NCI-H2171 (cell line): Measurements from ENCODE around the gene TCF7L1.
"Not testable (repeated sequence)": the region's sequence is repeated elsewhere in the genome, so short reads cannot be mapped to it uniquely, and the experiment has no call there.

Experiments
- DNase-seq: peaks from one replicate; lab custom pipeline; 2025; lab: John Stamatoyannopoulos, UW

Gene TCF7L1

DNA sequence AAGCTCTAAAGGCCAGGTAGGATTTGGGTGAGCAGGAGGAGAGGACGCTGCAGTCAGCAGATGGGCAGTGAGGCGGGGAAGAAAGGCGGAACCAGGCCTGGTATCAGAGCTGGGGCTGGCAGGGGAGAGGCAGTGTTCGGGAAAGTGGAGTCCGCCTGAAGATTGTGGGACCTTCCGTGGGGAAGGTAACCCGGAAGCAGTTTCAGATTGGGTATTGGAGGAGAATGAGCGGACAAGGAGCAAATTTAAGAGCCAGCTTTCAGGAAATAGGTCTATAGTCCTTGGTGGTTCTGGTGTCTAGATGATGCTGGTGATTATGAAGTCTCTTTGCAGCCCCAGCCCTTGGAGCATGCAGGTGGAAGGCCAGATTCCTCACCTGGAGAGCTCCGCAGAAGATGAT lies 51.0 kb downstream of the TCF7L1 start:
- DNase-seq: no peak

DNA sequence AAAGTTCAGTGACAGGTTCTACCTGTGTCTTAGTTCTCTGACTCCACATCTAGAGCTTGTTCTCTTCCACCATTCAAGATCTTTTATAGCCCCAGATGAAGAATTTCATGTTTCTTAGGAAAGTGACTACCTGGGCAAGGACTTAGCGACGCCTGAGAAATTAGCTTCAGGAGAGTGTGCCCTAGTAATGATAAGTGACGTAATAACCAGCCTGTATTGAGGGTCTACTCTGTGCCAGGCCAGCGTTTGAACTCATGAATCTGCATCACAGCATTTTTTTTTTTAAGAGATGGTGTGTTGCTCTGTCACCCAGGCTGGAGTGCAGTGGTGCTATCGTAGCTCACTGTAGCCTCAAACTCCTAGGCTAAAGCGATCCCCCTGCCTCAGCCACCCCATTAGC lies 51.8 kb downstream of the TCF7L1 start:
- no peak for DNase-seq

DNA sequence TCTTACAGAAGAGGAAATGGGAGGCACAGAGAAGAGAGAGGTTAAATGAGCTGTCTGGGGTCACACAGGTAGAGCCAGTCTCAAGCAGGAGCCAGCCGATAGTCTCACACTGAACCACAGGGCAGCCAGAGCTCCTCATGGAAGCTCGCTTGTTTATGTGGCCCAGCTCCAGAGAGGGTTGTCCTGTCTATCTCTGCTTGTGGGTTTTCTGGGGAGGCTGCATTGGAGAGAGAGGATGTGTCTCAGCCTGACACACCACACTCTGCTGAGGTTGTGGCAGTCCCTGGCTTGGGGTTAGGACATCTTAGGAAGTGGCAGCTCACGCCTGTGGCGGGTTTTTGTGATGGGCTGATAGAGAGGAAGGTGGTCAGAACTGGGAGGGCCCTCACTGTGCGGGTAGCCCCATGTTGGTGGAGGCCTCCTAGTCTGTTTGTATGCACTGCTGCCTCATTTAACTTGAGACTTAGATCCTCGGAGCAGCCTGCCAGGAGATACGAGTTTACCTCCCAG lies 52.3 kb downstream of the TCF7L1 start:
- no peak for DNase-seq

DNA sequence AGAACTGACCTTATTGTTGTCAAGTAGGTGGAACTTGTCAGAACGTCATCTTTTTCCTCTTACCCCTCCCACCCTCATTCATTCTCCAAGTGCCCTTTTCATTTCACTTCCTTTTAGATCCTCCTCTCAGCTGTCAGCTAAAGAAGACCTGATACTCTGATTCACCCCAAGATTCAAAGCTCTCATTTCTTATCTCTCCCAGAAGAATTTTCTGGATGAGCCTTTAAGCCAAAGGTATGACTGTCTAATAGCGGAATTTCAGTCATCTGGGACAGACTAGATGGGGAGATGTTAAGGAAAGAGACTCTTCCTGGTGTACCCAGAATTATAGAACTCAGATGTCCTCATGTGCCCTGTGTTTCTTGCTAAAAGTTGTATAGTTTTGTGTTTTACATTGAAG lies 53.9 kb downstream of the TCF7L1 start:
- no peak for DNase-seq

DNA sequence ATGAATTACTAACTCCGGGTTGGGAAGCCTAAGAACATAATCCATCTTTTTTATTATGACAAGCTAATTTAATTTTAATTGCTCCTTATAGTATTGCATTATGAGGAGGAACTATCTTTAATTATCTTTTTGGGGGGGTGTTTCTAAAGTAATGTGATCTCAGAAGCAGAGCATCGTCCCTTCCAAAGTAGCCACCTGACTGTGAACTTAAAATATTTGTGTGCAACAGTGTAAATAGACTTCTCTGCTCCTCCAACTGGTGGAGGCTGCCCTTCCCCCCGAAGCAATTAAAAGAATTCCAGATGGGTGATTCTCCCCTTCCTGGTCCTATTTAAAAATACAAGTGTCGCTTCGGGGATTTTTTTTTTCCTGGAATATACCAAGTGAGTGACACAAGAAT lies 55.7 kb downstream of the TCF7L1 start:
- DNase-seq: no peak

DNA sequence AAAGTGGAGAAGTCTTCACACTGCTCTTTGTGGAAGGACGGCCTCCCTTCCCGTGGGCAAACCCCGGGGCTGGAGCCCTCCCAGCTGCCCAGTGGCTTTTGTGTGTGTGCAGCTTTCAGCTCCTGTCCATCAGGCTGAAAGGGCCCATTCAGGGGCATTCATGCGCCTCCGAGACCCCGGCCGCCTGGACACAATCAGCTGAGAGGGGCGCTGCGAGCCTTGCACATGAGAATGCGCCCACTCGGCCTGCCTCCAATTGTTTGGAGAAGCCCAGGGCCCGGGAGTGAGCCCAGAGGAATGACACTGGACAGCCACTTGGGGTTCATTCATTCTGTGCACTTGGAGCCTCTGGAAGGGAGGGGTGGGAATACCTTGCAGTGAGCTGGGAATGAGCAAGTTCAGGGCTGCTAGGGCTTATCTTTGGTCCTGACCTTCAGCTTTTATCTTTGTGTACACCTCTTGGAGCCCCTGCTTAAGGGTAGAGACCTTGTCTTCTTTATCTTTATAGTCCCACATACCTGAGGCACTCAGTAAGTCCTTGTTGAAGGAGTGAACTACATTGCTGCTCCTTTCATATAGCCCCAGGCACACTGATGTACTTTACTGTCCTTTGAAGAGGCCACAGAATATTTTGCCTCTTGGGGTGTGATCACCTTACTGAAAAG lies 56.5 kb downstream of the TCF7L1 start:
- no peak for DNase-seq

DNA sequence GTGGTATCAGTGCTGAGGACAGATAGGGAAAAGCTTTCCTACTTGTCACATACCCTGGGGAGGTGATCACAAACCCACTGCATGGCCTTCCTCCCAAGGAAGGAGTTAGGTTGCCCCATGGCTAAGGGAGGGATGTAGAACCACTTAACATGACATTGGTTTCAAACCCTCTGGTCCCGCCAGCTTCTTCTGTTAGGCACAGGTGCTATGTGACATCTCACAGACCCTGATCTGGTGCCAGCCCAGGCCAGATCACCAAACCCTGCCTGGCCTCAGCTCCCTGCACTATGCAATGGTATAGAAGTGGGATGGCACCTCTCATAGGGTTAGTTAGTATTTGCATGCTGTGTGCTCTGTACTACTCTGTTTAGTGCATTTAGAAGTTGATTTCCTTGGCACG lies 58.0 kb downstream of the TCF7L1 start:
- no peak for DNase-seq

DNA sequence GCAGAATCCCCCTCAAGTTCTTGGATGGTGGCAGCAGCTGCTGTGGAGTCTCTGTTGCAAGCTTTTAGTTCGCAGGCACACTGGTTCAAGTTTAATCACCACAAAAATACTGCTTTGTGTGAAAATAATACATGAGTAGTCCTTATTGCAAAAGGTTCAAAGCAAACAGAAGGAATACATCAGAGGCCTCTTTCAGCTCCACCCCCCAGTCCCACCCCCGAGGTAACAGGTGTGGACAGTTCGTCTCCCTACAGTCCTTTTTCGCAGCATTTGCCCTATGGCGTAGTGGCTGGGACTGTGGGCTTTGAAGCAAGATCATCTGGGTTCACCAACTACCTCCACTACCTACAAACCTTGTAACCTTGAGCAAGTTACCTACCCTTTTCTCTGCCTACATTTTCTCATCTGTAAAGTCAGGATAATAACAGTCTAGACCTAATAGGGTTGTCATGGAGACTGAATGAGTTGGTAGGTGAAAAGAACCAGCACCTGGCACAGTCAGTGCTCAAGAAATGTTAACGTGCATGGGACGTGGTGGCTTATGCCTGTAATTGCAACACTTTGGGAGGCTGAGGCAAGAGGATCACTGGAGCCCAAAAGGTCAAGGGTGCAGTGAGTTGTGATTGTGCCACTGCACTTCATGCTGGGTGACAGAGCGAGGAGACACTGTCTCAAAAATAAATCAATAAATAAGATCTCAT lies 61.7 kb downstream of the TCF7L1 start:
- DNase-seq: no peak

DNA sequence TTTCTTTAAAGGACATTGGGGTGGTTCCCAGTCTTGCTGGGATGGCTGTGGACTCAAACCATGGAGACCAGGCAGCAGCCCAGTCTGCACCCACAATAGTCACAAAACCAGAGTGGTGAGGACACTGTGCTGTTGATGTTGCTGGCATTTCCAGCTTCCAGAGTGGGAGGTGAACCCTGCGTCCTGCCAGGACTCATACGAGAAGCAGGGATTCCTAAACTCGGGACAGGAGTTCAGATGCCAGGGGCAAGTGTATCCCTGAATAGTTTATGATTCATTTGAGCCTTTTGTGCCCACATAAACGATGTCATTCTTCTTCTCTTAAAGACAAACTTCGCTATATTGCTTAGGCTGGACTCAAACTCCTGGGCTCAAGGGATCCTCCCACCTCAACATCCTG lies 62.8 kb downstream of the TCF7L1 start:
- DNase-seq: no peak

DNA sequence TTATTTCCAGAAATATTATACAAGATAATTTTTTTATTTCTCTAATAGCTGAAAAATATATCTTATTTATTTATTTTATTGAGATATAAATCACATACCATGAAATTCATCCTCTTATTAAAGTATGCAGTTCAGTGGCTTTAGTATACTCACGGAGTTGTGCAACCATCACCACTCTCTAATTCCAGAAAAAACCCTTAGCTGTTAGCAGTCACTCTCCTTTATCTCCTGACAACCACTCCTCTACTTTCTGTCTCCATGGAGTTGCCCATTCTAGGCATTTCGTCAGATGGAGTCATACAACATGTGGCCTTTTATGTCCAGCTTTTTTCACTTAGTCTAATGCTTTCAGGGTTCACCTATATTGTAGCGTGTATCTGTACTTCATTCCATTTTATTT lies 66.5 kb downstream of the TCF7L1 start:
- DNase-seq: no peak

DNA sequence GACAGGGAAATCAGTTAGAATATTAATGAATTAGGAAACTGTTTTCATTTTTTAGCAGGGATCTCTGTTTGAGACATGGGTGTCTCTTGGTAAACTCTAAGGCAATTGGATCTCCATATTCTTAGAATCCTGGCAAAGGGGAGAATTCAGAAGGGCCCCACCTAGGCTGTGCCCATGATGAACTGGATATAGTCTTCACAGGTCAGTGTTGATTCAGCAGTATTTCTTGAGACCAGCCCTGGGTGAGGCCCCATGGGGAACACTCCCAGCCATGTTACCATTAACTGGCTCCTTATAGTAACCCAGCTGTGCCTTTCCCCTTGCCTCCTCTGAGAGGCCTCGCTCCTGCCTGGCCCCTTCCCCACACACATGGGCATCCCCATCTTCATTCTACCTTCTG lies 76.7 kb downstream of the TCF7L1 start:
- DNase-seq: no peak

DNA sequence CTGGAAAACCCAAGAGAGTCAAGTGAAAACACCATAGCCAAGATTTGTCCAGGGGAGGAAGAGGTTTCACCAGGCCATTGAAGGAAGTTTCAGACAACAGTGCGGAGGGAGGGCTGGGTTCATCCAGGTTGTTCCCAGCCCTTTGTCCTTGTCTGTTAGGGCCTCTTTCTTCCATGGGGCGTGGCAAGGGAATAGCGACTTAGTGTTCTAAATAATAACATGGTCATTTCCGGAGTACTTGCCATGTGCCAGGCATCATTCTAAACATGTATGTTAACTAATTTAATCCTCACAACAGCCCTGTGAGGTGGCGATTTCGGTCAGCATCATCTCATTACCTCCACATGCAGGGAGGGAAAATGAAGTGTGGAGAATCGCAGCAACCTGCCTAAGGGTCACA lies 77.3 kb downstream of the TCF7L1 start:
- DNase-seq: no peak

DNA sequence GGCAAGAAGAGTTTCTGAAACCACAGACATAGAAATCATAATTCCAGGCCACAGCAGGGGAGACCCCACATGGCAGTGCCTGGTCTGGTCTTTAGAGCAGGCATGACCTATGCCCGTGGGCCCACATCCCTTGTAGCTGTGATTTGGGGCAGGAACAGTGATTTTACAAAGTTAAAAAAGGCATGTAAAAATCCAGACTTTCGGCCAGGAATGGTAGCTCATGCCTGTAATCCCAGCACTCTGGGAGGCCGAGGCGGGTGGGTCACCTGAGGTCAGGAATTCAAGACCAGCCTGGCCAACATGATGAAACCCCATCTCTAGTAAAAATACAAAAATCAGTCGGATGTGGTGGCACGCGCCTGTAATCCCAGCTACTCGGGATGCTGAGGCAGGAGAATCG lies 78.4 kb downstream of the TCF7L1 start:
- not testable (repeated sequence) for DNase-seq

DNA sequence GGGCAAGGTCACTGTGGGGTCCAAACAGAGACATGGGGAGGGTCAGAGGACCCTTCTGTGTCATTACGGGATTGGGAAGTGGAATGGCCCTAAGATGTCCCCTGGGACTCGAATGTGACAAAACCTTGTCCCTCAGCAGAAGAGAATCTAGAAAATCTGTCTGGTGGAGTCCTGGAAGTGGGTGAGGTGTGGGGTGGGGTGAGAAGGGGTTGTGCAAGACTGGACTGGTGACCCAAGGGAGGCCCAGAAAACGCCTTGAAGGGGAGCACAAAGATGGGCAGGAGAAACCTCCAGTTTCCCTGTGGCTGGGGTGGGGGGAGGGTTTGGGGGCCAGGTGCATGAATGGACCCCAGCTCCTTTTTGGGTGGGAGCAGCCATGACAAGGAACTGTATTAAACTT lies 79.6 kb downstream of the TCF7L1 start:
- no peak for DNase-seq

DNA sequence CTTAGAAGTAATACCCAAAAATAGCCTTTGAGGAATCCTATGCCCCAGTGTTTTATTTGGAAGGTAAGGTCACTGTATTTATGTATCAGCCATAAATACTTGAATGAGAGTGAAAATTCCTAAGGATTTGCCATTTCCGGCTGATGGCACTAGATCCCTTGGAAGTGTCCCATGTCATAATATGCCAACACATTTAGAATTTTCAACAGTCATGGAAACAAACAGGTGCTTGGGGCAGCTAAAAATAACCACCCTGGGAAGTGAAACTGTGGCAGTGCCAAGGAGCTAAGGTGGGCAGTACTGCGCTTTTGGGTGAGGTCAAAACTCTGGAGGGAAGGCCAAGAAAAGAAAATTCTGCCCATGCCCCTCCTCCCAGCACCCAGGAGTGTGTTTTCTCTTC lies 80.2 kb downstream of the TCF7L1 start:
- DNase-seq: no peak

DNA sequence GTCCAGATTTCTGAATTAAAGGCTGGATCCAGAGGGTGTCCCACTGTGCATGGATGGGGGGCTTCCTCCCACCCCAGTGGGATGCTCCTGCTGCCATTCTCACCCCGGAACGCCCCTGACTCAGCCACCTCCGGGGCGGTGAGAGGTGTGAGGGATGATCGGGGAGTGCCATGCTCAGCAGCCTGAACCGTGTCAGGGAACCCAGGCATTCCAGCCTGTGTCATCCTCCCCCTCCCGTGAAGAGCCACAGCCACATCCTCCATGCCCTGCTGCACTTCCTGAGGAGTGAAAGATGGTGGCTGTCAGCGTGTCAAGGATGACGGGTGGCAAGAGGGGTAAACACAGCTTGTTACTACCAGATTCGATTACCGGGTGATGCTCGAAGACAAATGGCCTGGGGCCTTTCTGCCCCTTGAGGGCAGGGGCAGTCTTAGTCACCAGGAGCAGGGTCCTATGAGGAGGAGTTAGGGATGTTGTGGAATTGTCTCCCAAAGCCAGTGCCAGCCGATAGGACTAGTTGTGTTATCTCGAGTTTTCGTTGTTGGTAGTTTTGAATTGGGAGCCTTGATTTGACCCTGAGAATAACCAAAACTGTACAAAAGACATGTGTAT lies 80.8 kb downstream of the TCF7L1 start:
- DNase-seq: no peak

DNA sequence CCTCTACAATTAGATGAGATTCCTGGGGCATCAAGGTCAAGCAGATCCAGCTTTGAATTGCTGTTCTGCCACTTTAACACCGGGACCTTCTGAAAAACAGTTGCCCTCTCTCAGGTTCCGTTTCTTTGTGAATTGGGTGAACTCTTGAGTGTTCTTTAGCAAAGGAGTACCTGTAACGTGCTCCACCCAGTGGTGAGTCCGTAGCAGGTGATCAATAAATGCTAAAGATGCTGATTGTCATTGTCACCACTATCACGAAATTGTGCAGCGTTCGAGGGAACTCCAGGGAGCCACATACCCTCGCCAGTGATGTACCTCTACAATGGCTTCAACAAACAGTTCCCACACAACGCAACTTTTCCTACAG lies 81.9 kb downstream of the TCF7L1 start:
- no peak for DNase-seq

DNA sequence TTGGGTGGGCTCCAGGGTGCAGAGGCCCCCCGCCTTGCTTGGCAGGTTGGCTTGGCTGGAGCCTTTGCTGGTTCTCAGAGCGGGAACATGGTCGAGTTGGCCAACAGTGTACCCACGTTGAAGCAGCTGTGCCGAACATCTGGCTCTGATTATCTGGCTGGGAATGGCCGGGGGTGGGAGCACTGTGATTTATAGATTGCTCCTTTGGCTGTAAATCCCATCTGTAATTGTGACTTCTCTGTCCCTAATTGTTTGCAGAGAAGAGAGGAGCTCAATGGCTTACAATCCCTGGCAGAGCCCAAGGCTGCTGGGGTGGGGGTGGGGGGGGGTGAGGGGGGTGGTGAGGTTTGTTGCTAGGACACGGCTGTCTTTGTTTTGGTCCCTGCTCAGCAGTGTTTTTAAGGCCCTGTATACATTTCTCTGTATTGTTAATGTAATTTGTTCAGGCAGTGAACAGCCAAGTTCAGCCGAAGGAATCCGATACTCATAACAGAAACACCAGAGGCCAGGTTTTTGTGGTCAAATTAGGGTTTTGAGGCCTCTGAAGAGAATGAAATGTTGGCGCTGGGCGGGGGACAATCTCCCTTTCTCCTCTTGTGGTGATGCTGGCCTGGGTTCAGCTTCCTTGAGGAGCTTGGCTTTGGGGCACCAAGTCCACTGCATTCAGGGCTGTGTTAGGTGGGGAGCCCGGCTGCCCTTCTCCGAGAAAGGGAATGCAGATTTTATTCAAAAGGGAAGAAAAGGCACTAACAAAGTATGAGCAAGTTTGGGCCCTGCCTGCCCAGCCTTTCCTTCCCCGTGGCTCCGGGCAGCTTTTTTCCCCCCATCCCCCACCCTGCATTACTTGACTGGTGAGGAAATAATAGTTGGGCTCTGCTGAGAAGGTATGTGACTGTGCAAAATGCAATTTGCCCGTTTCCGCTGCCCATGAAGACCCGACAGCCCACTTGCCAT lies 82.5 kb downstream of the TCF7L1 start:
- DNase-seq: no peak

DNA sequence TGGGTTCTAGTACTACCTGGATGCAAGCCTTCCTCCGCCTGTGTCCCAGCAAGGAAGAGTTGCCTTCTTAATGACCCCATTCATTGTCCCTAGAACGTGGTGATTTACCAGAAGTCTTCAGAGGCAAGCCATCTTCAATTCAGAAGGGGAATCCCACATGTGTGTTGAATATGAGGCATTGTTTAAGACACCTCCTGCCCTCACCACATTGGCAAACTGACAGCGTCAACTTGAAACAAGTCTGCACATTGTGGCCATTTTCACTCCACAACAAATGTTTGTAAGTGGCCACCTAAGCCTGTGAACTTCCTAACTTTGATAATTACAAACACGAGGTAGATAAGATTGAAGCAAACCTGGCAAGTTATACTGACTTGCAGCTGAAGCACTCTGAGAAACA lies 83.7 kb downstream of the TCF7L1 start:
- no peak for DNase-seq

DNA sequence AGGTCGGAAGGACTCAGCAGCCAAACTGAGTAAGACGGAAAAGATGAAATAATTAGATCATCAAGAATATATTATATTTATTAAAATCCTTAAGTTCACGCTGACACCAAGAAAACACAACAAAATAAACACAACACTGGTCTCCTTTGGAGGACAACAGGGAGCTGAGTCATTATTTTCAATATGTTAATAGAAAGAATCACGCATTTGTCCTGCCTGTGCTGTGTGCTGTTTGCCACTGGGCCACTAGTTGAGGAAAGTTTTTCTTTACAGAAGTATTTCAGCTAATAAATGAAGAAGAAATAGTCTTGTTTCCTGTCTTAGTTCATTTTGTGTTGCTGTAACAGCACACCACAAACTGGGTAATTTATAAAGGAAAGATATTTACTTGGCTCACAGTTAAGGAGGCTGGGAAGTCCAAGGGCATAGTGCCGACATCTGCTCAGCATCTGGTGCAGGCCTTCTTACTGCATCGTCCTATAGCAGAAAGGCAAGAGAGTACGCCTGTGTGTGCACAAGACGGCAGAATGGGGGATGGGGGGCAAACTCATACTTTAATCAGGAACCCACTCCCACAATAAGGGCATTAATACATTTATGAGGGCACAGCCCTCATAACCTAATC lies 88.0 kb downstream of the TCF7L1 start:
- DNase-seq: no peak

DNA sequence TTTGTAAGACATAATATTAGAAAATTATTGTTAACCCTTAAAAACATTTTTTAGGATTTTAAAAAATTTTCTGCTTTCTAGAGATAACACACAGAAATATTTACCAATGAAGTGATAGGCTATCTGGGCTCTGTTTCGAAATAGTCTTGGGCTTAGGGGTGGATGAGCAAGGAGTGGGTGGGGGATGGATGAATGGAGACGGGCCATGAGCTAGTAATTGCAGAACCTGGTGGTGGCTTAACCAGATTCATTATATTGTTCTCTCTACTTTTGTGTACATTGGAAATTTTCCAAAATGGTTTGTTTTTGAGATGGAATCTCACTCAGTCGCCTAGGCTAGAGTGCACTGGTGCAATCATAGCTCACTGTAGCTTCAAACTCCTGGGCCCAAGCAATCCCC lies 89.6 kb downstream of the TCF7L1 start:
- DNase-seq: no peak

DNA sequence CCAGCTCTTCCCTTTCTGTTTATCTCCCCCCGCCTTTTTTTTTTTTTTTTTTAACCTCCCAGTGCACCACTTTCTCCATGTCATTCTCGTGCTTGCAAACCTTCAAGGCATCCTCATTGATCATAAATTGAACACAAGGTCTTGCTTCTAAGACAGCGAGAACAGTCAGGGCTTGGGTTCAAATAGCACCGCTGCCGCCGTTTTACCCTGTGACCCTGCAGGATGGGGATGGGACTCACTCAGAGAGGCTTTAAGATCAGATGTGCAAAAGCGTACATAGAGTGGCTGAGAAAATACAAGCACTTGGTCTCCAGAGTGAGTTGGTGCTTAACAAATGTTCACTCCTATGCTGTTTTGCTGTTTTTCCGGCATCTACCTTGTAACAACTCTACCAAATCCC lies 93.6 kb downstream of the TCF7L1 start:
- no peak for DNase-seq
